Measurements from ENCODE around the gene OR4C16.

OR4C16 gene

GRCh38 chr11:55607545-55607944 is 35.6 kb downstream of the OR4C16 start, which contains the start of gene OR4C11:
TSS of gene OR4C11 (minus strand) at chr11:55607645. CDS start at chr11:55604373, 3,272 bp downstream.
- no peak within 1 kb of the TSS for H3K4me3 ChIP-seq (ENCODE audit: low read depth, low read length, poor library complexity, severe bottlenecking)
- H3K9ac ChIP-seq (ENCODE audit: low read length): no peak within 1 kb of the TSS
- H3K4me1 ChIP-seq (ENCODE audit: insufficient read depth, low read length, severe bottlenecking): no peaks in the 10 kb centered on the region
- no peaks in the 10 kb centered on the region for H4K20me1 ChIP-seq (ENCODE audit: insufficient read depth, low read length)
- H3K9me2 ChIP-seq (ENCODE audit: low read depth, low read length): no peaks in the 10 kb centered on the region
- no peaks in the 10 kb centered on the region for H3K36me3 ChIP-seq (ENCODE audit: insufficient read depth, low read length)
- H3F3A ChIP-seq (ENCODE audit: insufficient read depth, low read length): no peaks in the 10 kb centered on the region
- no peak for TF ChIP-seq EZH2 (IDR thresholded peaks at IDR 0.05; ENCODE audit: borderline replicate concordance, low read length)
- TF ChIP-seq CTCF (IDR thresholded peaks at IDR 0.05; ENCODE audit: low read length): no peak
- H3K9me3 ChIP-seq (ENCODE audit: low read length): no peaks in the 10 kb centered on the region
- H3K79me2 ChIP-seq (ENCODE audit: insufficient read depth, low read length): no peaks in the 10 kb centered on the region
- H2AFZ ChIP-seq (ENCODE audit: low read length): no peak within 1 kb of the TSS
- no peaks in the 10 kb centered on the region for H3K27me3 ChIP-seq (ENCODE audit: insufficient read depth, low read length)
- H3K27ac ChIP-seq (ENCODE audit: low read depth, low read length, poor library complexity, severe bottlenecking): no peak within 1 kb of the TSS
- H3K4me2 ChIP-seq (ENCODE audit: low read length): no peak within 1 kb of the TSS
